ENCODE data around the gene LIMS2.

The LIMS2 gene

GRCh38 chr2:127622561-127623387 is 52.6 kb downstream of the LIMS2 start:
- Histone ChIP-seq H3K27me3 (ENCODE audit: low read depth, low read length) (no peaks in the 10 kb centered on the region), H3K4me2 (ENCODE audit: low read length) (no peak overlapping the region), H4K20me1 (ENCODE audit: insufficient read depth, low read length) (no peaks in the 10 kb centered on the region), H3K4me1 (ENCODE audit: low read length) (no peaks in the 10 kb centered on the region), H3K36me3 (replicated peaks; ENCODE audit: low read depth, low read length) (no peaks in the 10 kb centered on the region), H3K79me2 (ENCODE audit: low read length) (no peaks in the 10 kb centered on the region), H3K27ac (ENCODE audit: low read length) (no peak overlapping the region), H3K4me3 (ENCODE audit: low read length) (no peak overlapping the region), H3K9me3 (ENCODE audit: insufficient read depth, low read length) (no peaks in the 10 kb centered on the region), H2AFZ (ENCODE audit: low read depth, low read length) (no peak overlapping the region), H3K9ac (ENCODE audit: low read length) (no peak overlapping the region)
- TF ChIP-seq CTCF (IDR thresholded peaks at IDR 0.05; ENCODE audit: low read depth, low read length) (no peak), EZH2phosphoT487 (IDR thresholded peaks at IDR 0.05; ENCODE audit: low read depth) (no peak)

GRCh38 chr2:127621981-127622431 is 53.3 kb downstream of the LIMS2 start:
- Histone ChIP-seq H3K9me3 (ENCODE audit: insufficient read depth, low read length) (no peaks in the 10 kb centered on the region), H3K79me2 (ENCODE audit: low read length) (no peaks in the 10 kb centered on the region), H3K4me2 (ENCODE audit: low read length) (no peak overlapping the region), H3K27me3 (ENCODE audit: low read depth, low read length) (no peaks in the 10 kb centered on the region), H3K9ac (ENCODE audit: low read length) (no peak overlapping the region), H3K27ac (ENCODE audit: low read length) (no peak overlapping the region), H2AFZ (ENCODE audit: low read depth, low read length) (no peak overlapping the region), H3K4me1 (ENCODE audit: low read length) (no peaks in the 10 kb centered on the region), H3K36me3 (replicated peaks; ENCODE audit: low read depth, low read length) (no peaks in the 10 kb centered on the region), H4K20me1 (ENCODE audit: insufficient read depth, low read length) (no peaks in the 10 kb centered on the region), H3K4me3 (ENCODE audit: low read length) (no peak overlapping the region)
- TF ChIP-seq CTCF (IDR thresholded peaks at IDR 0.05; ENCODE audit: low read depth, low read length), result no peak
- TF ChIP-seq EZH2phosphoT487 (IDR thresholded peaks at IDR 0.05; ENCODE audit: low read depth), result no peak

- H3K4me3 ChIP-seq (ENCODE audit: low read length), result no peak overlapping the region
- H3K79me2 ChIP-seq (ENCODE audit: low read length), result no peaks in the 10 kb centered on the region
- H2AFZ ChIP-seq (ENCODE audit: low read depth, low read length), result no peak overlapping the region
- H3K4me1 ChIP-seq (ENCODE audit: low read length), result no peaks in the 10 kb centered on the region
- no peaks in the 10 kb centered on the region for H4K20me1 ChIP-seq (ENCODE audit: insufficient read depth, low read length)
- no peaks in the 10 kb centered on the region for H3K36me3 ChIP-seq (replicated peaks; ENCODE audit: low read depth, low read length)
- no peaks in the 10 kb centered on the region; the same call in 1 of the 2 replicates for H3K27me3 ChIP-seq (ENCODE audit: low read depth, low read length)
- H3K4me2 ChIP-seq (ENCODE audit: low read length), result no peak overlapping the region
- TF ChIP-seq CTCF (IDR thresholded peaks at IDR 0.05; ENCODE audit: low read depth, low read length), result no peak
- TF ChIP-seq EZH2phosphoT487 (IDR thresholded peaks at IDR 0.05; ENCODE audit: low read depth), result no peak
- no peaks in the 10 kb centered on the region for H3K9me3 ChIP-seq (ENCODE audit: insufficient read depth, low read length)
- H3K27ac ChIP-seq (ENCODE audit: low read length), result no peak overlapping the region
- H3K9ac ChIP-seq (ENCODE audit: low read length), result no peak overlapping the region
Measured at GRCh38 chr2:127620866-127621265, 54.5 kb downstream of the LIMS2 start.

GRCh38 chr2:127619877-127620705 is 55.2 kb downstream of the LIMS2 start:
- no peak for TF ChIP-seq EZH2phosphoT487 (IDR thresholded peaks at IDR 0.05; ENCODE audit: low read depth)
- no peak for TF ChIP-seq CTCF (IDR thresholded peaks at IDR 0.05; ENCODE audit: low read depth, low read length)
- H3K36me3 ChIP-seq (replicated peaks; ENCODE audit: low read depth, low read length), result no peaks in the 10 kb centered on the region

More at GRCh38 chr2:127619877-127620705, 55.2 kb downstream of the LIMS2 start:
- Histone ChIP-seq H3K4me3 (ENCODE audit: low read length) (no peak overlapping the region), H4K20me1 (ENCODE audit: insufficient read depth, low read length) (no peaks in the 10 kb centered on the region), H3K27ac (ENCODE audit: low read length) (no peak overlapping the region), H3K79me2 (ENCODE audit: low read length) (no peaks in the 10 kb centered on the region), H3K27me3 (ENCODE audit: low read depth, low read length) (no peaks in the 10 kb centered on the region; the same call in 1 of the 2 replicates), H3K4me1 (ENCODE audit: low read length) (no peaks in the 10 kb centered on the region), H2AFZ (ENCODE audit: low read depth, low read length) (0 out of 2 replicates have a peak overlapping the region, but pooled peaks have one; percentile 21), H3K9ac (ENCODE audit: low read length) (no peak overlapping the region), H3K4me2 (ENCODE audit: low read length) (no peak overlapping the region), H3K9me3 (ENCODE audit: insufficient read depth, low read length) (no peaks in the 10 kb centered on the region)

Data from OCI-LY3 (cell line).